SK-N-SH treated with all-trans-retinoic acid at 6 μM for 48 hours (cell line): Measurements from ENCODE around the gene FOXF1.

Source experiments
- ATAC-seq: fragments of 200-7000 bp; cut with Tn5 transposase; 3 replicates; pipeline ENCODE4 v1.9.1; 2020; ENCODE audit warnings: mild to moderate bottlenecking, moderate library complexity
- ARNTL ChIP-seq: fragments of 450-650 bp; formaldehyde crosslinking; IDR thresholded peaks from 2 replicates; pipeline ENCODE4 v1.5.0; 2020; ENCODE audit warnings: low read depth, mild to moderate bottlenecking, moderate library complexity, borderline replicate concordance
- BACH2 ChIP-seq: fragments of 250-450 bp; sonication (Bioruptor Pico); IDR thresholded peaks from 2 replicates; pipeline ENCODE4 v1.9.0; 2021; ENCODE audit warnings: mild to moderate bottlenecking, borderline replicate concordance
- ESRRG ChIP-seq: fragments of 250-450 bp; sonication (Bioruptor Pico); IDR thresholded peaks from 2 replicates; pipeline ENCODE4 v1.6.1; 2021; ENCODE audit warnings: mild to moderate bottlenecking
- ISL1 ChIP-seq: fragments of 250-450 bp; sonication (Bioruptor Pico); IDR thresholded peaks from 2 replicates; pipeline ENCODE4 v2.1.2; 2022; ENCODE audit warnings: mild to moderate bottlenecking, moderate library complexity
- OSR1 ChIP-seq: fragments of 250-450 bp; sonication (Bioruptor Pico); IDR thresholded peaks from 2 replicates; pipeline ENCODE4 v1.8.0; 2022; ENCODE audit warnings: moderate library complexity, mild to moderate bottlenecking, inconsistent platforms
- SNAI2 ChIP-seq: fragments of 250-450 bp; sonication (Bioruptor Pico); IDR thresholded peaks from 2 replicates; pipeline ENCODE4 v1.5.0; 2020; ENCODE audit warnings: mild to moderate bottlenecking, moderate library complexity
- TCF4 ChIP-seq: fragments of 250-450 bp; sonication (Bioruptor Pico); IDR thresholded peaks from 2 replicates; pipeline ENCODE4 v1.8.0; 2021; ENCODE audit warnings: mild to moderate bottlenecking, moderate library complexity, borderline replicate concordance
- TOX ChIP-seq: fragments of 250-450 bp; sonication (Bioruptor Pico); IDR thresholded peaks from 2 replicates; pipeline ENCODE4 v1.8.0; 2021; ENCODE audit warnings: mild to moderate bottlenecking, moderate library complexity, borderline replicate concordance
- ZC3H10 ChIP-seq: fragments of 250-450 bp; sonication (Bioruptor Pico); IDR thresholded peaks from 2 replicates; pipeline ENCODE4 v1.5.1; 2021; ENCODE audit warnings: mild to moderate bottlenecking, moderate library complexity
- ZFP3 ChIP-seq: fragments of 250-450 bp; sonication (Bioruptor Pico); IDR thresholded peaks from 2 replicates; pipeline ENCODE4 v1.5.0; 2020; ENCODE audit warnings: mild to moderate bottlenecking, moderate library complexity
- ZNF565 ChIP-seq: fragments of 450-650 bp; formaldehyde crosslinking; conservative IDR thresholded peaks from 2 replicates; pipeline ENCODE4 v1.5.0; 2020; ENCODE audit warnings: low read depth, mild to moderate bottlenecking, moderate library complexity
- ZNF70 ChIP-seq: fragments of 450-650 bp; formaldehyde crosslinking; IDR thresholded peaks from 2 replicates; pipeline ENCODE4 v1.5.0; 2020; ENCODE audit warnings: mild to moderate bottlenecking, moderate library complexity
- ZNF8 ChIP-seq: fragments of 450-650 bp; formaldehyde crosslinking; IDR thresholded peaks from 2 replicates; pipeline ENCODE4 v1.5.0; 2020; ENCODE audit warnings: mild to moderate bottlenecking, moderate library complexity
- TF ChIP-seq, protein P1 (sequence below): fragments of 250-450 bp; sonication (Bioruptor Pico); IDR thresholded peaks from 2 replicates; pipeline ENCODE4 v1.5.1; 2020; ENCODE audit warnings: low read depth, mild to moderate bottlenecking, moderate library complexity
- TF ChIP-seq, protein P2 (sequence below): fragments of 250-450 bp; sonication (Bioruptor Pico); IDR thresholded peaks from 2 replicates; pipeline ENCODE4 v1.8.0; 2021; ENCODE audit warnings: low read depth, mild to moderate bottlenecking, moderate library complexity, borderline replicate concordance
- TF ChIP-seq, protein P3 (sequence below): fragments of 250-450 bp; sonication (Bioruptor Pico); IDR thresholded peaks from 2 replicates; pipeline ENCODE4 v1.8.0; 2020; ENCODE audit warnings: mild to moderate bottlenecking, moderate library complexity, borderline replicate concordance
- TF ChIP-seq, protein P4 (sequence below): fragments of 250-450 bp; sonication (Bioruptor Pico); IDR thresholded peaks from 2 replicates; pipeline ENCODE4 v1.5.1; 2021; ENCODE audit warnings: mild to moderate bottlenecking, moderate library complexity

Gene FOXF1

DNA sequence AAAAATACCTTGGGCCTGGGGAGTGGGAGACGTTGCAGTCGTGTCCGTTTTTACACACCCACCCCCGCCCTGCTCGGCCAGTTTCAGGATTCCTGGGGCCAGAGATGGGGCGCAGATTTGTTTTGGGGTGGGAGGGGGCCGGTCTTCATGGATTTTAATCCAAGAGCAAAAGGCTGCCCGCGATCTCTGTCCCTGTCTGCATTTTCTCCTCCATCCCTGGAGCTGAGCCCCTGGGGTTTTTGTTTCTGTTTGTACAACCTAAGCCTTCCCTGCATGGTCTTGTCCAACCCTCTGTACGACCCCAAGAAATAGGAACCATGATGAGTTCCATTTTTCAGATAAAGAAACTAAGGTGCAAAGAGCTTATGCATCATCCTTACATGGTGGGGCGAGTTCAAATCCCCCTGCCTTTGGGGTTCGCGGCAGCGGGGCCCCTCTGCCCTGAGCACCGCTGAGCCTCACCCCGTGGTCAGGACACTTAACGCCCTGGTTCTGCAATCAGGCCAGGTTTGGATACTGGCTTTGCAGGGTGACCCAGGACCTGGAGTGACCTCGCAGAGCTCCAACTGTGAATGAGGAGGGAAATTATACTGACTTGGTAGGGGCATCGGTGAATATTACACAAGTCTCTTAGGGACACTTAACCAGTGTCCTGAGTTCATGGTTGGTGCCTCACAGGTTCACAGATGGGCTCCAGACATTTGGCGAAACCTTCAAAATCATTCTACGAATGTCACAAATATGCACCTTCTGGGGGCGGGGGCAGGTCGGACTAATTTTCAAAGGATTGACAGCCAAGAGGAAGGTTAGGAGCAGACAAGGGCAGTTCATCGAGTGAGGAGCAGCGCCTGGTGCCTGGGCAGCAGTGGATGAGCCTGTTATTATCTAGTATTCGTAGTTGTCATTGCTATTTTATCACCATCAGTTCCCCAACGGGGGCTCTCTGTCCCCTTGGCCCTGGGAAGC, 4.1 kb upstream of the FOXF1 start:
- TF ChIP-seq ARNTL (CRISPR knock-in tag) (no peak), ZNF565 (no peak), ZNF70 (CRISPR knock-in tag) (no peak), OSR1 (CRISPR knock-in tag) (no peak), TCF4 (CRISPR knock-in tag) (no peak), ESRRG (no peak), ZFP3 (CRISPR knock-in tag) (no peak), ISL1 (no peak), ZNF8 (no peak), BACH2 (CRISPR knock-in tag) (no peak), TOX (no peak), ZC3H10 (CRISPR knock-in tag) (no peak)
- TF ChIP-seq, protein P1, sequence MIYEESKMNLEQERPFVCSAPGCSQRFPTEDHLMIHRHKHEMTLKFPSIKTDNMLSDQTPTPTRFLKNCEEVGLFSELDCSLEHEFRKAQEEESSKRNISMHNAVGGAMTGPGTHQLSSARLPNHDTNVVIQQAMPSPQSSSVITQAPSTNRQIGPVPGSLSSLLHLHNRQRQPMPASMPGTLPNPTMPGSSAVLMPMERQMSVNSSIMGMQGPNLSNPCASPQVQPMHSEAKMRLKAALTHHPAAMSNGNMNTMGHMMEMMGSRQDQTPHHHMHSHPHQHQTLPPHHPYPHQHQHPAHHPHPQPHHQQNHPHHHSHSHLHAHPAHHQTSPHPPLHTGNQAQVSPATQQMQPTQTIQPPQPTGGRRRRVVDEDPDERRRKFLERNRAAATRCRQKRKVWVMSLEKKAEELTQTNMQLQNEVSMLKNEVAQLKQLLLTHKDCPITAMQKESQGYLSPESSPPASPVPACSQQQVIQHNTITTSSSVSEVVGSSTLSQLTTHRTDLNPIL = no peak
- TF ChIP-seq, protein P2, sequence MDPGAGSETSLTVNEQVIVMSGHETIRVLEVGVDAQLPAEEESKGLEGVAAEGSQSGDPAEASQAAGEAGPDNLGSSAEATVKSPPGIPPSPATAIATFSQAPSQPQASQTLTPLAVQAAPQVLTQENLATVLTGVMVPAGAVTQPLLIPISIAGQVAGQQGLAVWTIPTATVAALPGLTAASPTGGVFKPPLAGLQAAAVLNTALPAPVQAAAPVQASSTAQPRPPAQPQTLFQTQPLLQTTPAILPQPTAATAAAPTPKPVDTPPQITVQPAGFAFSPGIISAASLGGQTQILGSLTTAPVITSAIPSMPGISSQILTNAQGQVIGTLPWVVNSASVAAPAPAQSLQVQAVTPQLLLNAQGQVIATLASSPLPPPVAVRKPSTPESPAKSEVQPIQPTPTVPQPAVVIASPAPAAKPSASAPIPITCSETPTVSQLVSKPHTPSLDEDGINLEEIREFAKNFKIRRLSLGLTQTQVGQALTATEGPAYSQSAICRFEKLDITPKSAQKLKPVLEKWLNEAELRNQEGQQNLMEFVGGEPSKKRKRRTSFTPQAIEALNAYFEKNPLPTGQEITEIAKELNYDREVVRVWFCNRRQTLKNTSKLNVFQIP (CRISPR knock-in tag) = no peak
- TF ChIP-seq, protein P3, sequence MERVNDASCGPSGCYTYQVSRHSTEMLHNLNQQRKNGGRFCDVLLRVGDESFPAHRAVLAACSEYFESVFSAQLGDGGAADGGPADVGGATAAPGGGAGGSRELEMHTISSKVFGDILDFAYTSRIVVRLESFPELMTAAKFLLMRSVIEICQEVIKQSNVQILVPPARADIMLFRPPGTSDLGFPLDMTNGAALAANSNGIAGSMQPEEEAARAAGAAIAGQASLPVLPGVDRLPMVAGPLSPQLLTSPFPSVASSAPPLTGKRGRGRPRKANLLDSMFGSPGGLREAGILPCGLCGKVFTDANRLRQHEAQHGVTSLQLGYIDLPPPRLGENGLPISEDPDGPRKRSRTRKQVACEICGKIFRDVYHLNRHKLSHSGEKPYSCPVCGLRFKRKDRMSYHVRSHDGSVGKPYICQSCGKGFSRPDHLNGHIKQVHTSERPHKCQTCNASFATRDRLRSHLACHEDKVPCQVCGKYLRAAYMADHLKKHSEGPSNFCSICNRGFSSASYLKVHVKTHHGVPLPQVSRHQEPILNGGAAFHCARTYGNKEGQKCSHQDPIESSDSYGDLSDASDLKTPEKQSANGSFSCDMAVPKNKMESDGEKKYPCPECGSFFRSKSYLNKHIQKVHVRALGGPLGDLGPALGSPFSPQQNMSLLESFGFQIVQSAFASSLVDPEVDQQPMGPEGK (CRISPR knock-in tag) = no peak
- no peak for ATAC-seq

DNA sequence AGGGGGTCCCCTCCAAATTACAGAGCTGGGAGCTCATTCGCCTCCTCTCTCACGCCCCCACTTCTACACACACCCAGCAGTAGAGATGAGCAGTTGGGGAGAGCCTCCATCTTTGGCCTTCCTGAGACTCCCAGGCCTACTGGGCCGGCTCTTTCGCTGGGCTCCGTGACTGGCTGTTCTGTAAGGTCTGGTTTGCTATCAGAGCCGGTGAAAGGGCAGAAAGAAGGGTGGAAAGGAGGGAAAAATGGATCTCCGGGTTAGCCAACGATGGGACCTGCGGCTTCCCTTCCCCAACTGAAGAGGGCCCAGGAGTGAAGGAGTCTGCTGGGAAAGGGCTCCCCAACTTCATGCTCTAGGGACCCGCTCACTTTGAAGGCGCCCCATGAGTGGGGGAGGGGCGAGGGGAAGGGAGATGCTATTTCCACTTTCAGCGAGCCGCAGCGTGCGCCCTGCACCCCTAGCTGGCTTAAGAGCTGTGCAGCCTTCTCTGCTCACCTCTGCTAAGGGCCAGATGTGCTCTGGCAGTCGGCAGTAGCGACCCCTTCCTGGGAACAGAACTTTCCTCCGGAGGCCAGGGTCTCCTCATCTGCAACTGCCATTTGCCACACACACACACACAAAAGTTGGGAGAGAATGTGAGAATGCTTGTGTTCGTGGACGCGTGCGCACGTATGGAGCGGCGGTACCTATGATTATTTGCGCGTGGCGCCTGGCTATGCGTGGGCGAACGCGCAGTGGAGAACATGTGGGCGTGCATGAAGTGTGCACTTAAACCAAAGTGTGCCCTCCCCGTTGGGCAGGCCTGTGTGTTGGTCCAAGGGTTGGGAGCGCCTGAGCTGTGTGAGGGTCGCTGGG, 2.9 kb upstream of the FOXF1 start:
- TF ChIP-seq, protein P4, sequence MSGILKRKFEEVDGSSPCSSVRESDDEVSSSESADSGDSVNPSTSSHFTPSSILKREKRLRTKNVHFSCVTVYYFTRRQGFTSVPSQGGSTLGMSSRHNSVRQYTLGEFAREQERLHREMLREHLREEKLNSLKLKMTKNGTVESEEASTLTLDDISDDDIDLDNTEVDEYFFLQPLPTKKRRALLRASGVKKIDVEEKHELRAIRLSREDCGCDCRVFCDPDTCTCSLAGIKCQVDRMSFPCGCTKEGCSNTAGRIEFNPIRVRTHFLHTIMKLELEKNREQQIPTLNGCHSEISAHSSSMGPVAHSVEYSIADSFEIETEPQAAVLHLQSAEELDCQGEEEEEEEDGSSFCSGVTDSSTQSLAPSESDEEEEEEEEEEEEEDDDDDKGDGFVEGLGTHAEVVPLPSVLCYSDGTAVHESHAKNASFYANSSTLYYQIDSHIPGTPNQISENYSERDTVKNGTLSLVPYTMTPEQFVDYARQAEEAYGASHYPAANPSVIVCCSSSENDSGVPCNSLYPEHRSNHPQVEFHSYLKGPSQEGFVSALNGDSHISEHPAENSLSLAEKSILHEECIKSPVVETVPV (CRISPR knock-in tag) = no peak
- TF ChIP-seq ZNF70 (CRISPR knock-in tag) = no peak
- TF ChIP-seq SNAI2 = no peak
- no peak for TF ChIP-seq ARNTL (CRISPR knock-in tag)
- TF ChIP-seq, protein P1 = no peak
- TF ChIP-seq TCF4 (CRISPR knock-in tag) = no peak
- no peak for ATAC-seq

DNA sequence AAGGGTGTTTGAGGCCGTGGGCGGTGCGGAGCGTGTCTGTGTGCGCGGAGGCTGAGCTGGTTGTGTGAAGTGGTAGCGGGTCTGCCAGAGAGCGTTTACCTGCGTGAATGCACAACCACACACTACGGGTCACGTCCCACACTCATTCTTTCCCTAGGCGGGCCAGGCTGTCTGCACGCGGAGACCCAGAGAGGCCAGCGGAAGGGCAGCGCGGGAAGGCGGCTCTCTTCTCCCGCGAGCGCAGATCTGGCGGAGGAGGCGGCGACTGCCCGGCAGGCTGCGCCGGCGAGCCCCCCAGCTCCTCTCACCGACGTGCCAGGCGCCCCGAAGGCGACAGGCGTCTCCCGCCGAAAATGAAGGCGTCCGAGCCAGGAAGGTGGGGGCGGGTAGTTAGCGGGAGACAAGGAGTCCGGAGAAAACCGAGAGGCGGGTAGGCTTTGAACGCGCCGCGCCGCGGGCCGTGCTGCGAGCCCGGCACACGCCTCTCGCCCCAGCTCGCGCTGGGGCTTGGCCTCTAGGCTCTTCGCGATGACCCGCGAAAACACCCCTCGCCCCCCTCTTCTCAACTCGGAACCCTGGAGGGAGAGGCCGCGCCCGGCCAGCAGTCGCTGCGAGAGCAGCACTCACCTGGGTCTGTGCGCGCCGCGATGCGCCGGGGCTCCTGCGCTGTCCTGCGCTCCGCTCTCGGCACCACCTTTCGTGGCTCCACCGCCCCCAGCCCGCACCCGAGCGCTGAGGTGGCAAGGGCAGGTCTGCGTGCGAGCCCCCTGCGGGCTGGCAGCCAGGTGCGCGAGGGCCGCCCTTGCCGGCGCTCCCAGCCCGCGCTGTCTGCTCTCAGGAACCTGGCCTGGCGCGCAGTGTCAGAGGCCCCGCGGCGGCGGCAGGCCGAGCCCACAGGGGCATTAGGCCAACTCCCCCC, 2.0 kb upstream of the FOXF1 start:
- TF ChIP-seq TOX = no peak
- no peak for TF ChIP-seq ZNF565
- no peak for TF ChIP-seq ZNF8
- ATAC-seq = no peak
